Colonic mucosa (tissue), 4 donors: ENCODE results near the gene SRRM3. TPM values are rescaled to one million over a fixed set of nuclear protein-coding genes. Genes with fewer than 3 reads are reported as not detected.

Source experiments
- DNase-seq: peaks from one replicate; pipeline ENCODE4 v3.0.0-alpha.2; 2020
- H3K27ac ChIP-seq: fragments of 200-600 bp; one replicate; pipeline ENCODE4 v1.8.0; 2021
- H3K27me3 ChIP-seq: fragments of 200-600 bp; one replicate; pipeline ENCODE4 v1.8.0; 2021
- H3K36me3 ChIP-seq: fragments of 200-600 bp; one replicate; pipeline ENCODE4 v1.8.0; 2021
- H3K4me1 ChIP-seq: fragments of 200-600 bp; one replicate; pipeline ENCODE4 v1.8.0; 2021; ENCODE audit warnings: mild to moderate bottlenecking
- H3K4me3 ChIP-seq: fragments of 200-600 bp; one replicate; pipeline ENCODE4 v1.8.0; 2021
- H3K9ac ChIP-seq, 2 donors: one replicate each; pipeline ENCODE4 v1.7.0; 2013; ENCODE audit warnings: control low read depth in 2 of 2, low read depth in 2 of 2, low read length in 2 of 2
- H3K9me3 ChIP-seq: fragments of 200-600 bp; one replicate; pipeline ENCODE4 v1.8.0; 2021
- CTCF ChIP-seq: fragments of 200-600 bp; IDR thresholded peaks from one replicate; pipeline ENCODE4 v1.8.0; 2022; ENCODE audit warnings: antibody characterized with exemption, mild to moderate bottlenecking
- intact Hi-C: fragments of 100-400 bp; cut with DNase I; formaldehyde crosslinking; loops from one replicate; pipeline ENCODE4 v1.14.1; 2022
- total RNA-seq, 2 donors: library from RNA; stranded (reverse); fragmentation: NEBNext Ultra II Directional in 1 of 2; extraction: Animal tissue kit (Norgen Biotek cat#: 25700) in 1 of 2; gene quantifications; one replicate each; pipeline ENCODE4 v1.2.1, GENCODE V29; 2021
- donor health status: healthy.
- donor health status: DM: no; HTN: no; CAD: no.
- donor health status: DM: no; HTN: no; CAD: no.

Gene SRRM3
- total RNA-seq, 2 donors from 2014 or later, result 0.64 to 0.67 TPM

- Histone ChIP-seq H3K4me1 (no peaks in the 10 kb centered on the region), H3K27me3 (no peaks in the 10 kb centered on the region), H3K9ac (no peak overlapping the region), H3K9me3 (no peaks in the 10 kb centered on the region), H3K27ac (no peak overlapping the region), H3K4me3 (no peak overlapping the region), H3K36me3 (no peaks in the 10 kb centered on the region)
- DNase-seq, result no peak
- intact Hi-C loops, result no loop called here
- no peak for TF ChIP-seq CTCF
Measured at GRCh38 chr7:76231583-76231982, 29.9 kb downstream of the SRRM3 start.

- no peak overlapping the region for H3K9ac ChIP-seq
- H3K27me3 ChIP-seq, result no peaks in the 10 kb centered on the region
- intact Hi-C loops, result no loop called here
- no peaks in the 10 kb centered on the region for H3K9me3 ChIP-seq
- H3K4me3 ChIP-seq, result no peak overlapping the region
- no peak overlapping the region for H3K27ac ChIP-seq
- no peak for DNase-seq
- TF ChIP-seq CTCF, result no peak
- no peaks in the 10 kb centered on the region for H3K36me3 ChIP-seq
- H3K4me1 ChIP-seq, result no peaks in the 10 kb centered on the region
Measured at GRCh38 chr7:76232698-76233097, 31.0 kb downstream of the SRRM3 start.

- intact Hi-C loops, result no loop called here
- H3K9me3 ChIP-seq, result no peaks in the 10 kb centered on the region
- no peak for DNase-seq
- no peak overlapping the region for H3K9ac ChIP-seq
- H3K4me1 ChIP-seq, result no peaks in the 10 kb centered on the region
- H3K36me3 ChIP-seq, result no peaks in the 10 kb centered on the region
- no peak overlapping the region for H3K27ac ChIP-seq
- no peak for TF ChIP-seq CTCF
- H3K27me3 ChIP-seq, result no peaks in the 10 kb centered on the region
- no peak overlapping the region for H3K4me3 ChIP-seq
Measured at GRCh38 chr7:76233538-76234281, 32.0 kb downstream of the SRRM3 start.

GRCh38 chr7:76234282-76234584, 32.5 kb downstream of the SRRM3 start:
- H3K9me3 ChIP-seq, result no peaks in the 10 kb centered on the region
- no peak overlapping the region for H3K27ac ChIP-seq
- no peaks in the 10 kb centered on the region for H3K36me3 ChIP-seq
- no peak for TF ChIP-seq CTCF
- H3K4me3 ChIP-seq, result no peak overlapping the region
- no peak overlapping the region for H3K9ac ChIP-seq
- intact Hi-C loops, result no loop called here
- H3K27me3 ChIP-seq, result no peaks in the 10 kb centered on the region
- H3K4me1 ChIP-seq, result no peaks in the 10 kb centered on the region
- no peak for DNase-seq

GRCh38 chr7:76234931-76235441, 33.3 kb downstream of the SRRM3 start:
- DNase-seq, result peak; percentile 93
- Histone ChIP-seq H3K9ac (no peak overlapping the region), H3K27me3 (no peaks in the 10 kb centered on the region), H3K27ac (no peak overlapping the region), H3K4me1 (no peaks in the 10 kb centered on the region), H3K9me3 (no peaks in the 10 kb centered on the region), H3K4me3 (no peak overlapping the region), H3K36me3 (no peaks in the 10 kb centered on the region)
- TF ChIP-seq CTCF, result no peak
- intact Hi-C loops, result no loop called here
